ENCODE measurements around the gene CANT1. TPM values are rescaled to one million over a fixed set of nuclear protein-coding genes. Genes with fewer than 3 reads are reported as not detected.

CANT1 gene
- total RNA-seq, 1 experiment from 2014 or later: 97.1 TPM

- Histone ChIP-seq H3K27me3 (ENCODE audit: insufficient read depth, low read length) (no peaks in the 10 kb centered on the region), H4K20me1 (ENCODE audit: insufficient read depth) (no peaks in the 10 kb centered on the region), H3K27ac (ENCODE audit: low read depth, low read length) (no peak overlapping the region), H3K4me2 (ENCODE audit: low read length) (no peak overlapping the region), H3K9ac (ENCODE audit: low read length) (no peak overlapping the region), H3K36me3 (ENCODE audit: control insufficient read depth in 1 of 2, insufficient read depth in 2 of 2, low read length in 2 of 2) (no peaks in the 10 kb centered on the region), H3K9me3 (ENCODE audit: control insufficient read depth in 1 of 2, insufficient read depth in 1 of 2, low read depth in 1 of 2, low read length in 2 of 2) (no peaks in the 10 kb centered on the region), H3K4me1 (ENCODE audit: control insufficient read depth in 1 of 2, insufficient read depth in 2 of 2, low read length in 2 of 2) (peaks cover 7 to 44% of the 10 kb centered on the region in 2 experiments), H2AFZ (ENCODE audit: low read depth, low read length, poor library complexity, severe bottlenecking) (no peak overlapping the region), H3K79me2 (ENCODE audit: insufficient read depth, low read length) (no peaks in the 10 kb centered on the region), H3K4me3 (replicated peaks in 1 of 2; ENCODE audit: low read depth in 1 of 2, low read length in 2 of 2) (no peak overlapping the region), H3K9me2 (ENCODE audit: insufficient read depth) (no peaks in the 10 kb centered on the region)
- CTCF ChIA-PET: interaction anchor here (1.1 kb wide), 1 partner anchor 15 kb away, joined by 3 read pairs; no protein-coding TSS in a partner anchor
- no peak for DNase-seq (ENCODE audit: low read depth, low spot score)
- BruUV-seq (replicated peaks): no TSS peak
- POLR2A ChIA-PET: no interaction called here
- RAD21 ChIA-PET (ENCODE audit: low non-redundant PET in 1 of 2, low total read pairs in 2 of 2, uncharacterized antibody in 2 of 2, unreplicated experiment in 2 of 2): no interaction called here
- ATAC-seq: no peak
- intact Hi-C loops (cut with micrococcal nuclease): no loop called here
- TF ChIP-seq EGR1 (IDR thresholded peaks at IDR 0.05; ENCODE audit: low read depth) (no peak), JUND (IDR thresholded peaks at IDR 0.05) (no peak), ATF3 (IDR thresholded peaks at IDR 0.05) (no peak), REST (IDR thresholded peaks at IDR 0.05; ENCODE audit: low read depth) (no peak), ELF1 (IDR thresholded peaks at IDR 0.05; ENCODE audit: borderline replicate concordance, low read depth) (no peak), TCF7L2 (IDR thresholded peaks at IDR 0.05; ENCODE audit: borderline replicate concordance, extremely low read depth, insufficient read depth, insufficient read length) (no peak), CEBPB (IDR thresholded peaks at IDR 0.05; ENCODE audit: low read depth) (no peak), SP1 (IDR thresholded peaks at IDR 0.05; ENCODE audit: low read depth) (no peak), ZNF274 (IDR thresholded peaks at IDR 0.05; ENCODE audit: low read depth, low read length) (no peak), CTCF (IDR thresholded peaks at IDR 0.05 in 2 of 3, conservative IDR thresholded peaks at IDR 0.05 in 1 of 3; ENCODE audit: borderline replicate concordance in 1 of 3, insufficient read depth in 1 of 3, low read depth in 2 of 3, low read length in 2 of 3) (no peak), RAD21 (IDR thresholded peaks at IDR 0.05; ENCODE audit: low read depth) (no peak), POLR2A (IDR thresholded peaks at IDR 0.05; ENCODE audit: borderline replicate concordance, extremely low read depth, insufficient read depth, insufficient read length) (no peak), ZFX (IDR thresholded peaks at IDR 0.05) (no peak)
Measured at GRCh38 chr17:78957128-78957527, 52.4 kb downstream of the CANT1 start.

Measured in HCT116 (cell line).